IPS DF 4.7 (cell line): ENCODE data around the gene RNF187.
"Not testable (repeated sequence)": the region's sequence is repeated elsewhere in the genome, so short reads cannot be mapped to it uniquely, and the experiment has no call there.

Experiments
- DNase-seq: peaks from one replicate; pipeline ENCODE4 v3.0.0-alpha.2; 2013; ENCODE audit warnings: low spot score; ENCODE audit errors: extremely low read depth

RNF187 gene

GRCh38 chr1:228486596-228487335 lies 416 bp upstream of the RNF187 start:
- DNase-seq, result peak; percentile 74

- no peak for DNase-seq
Measured at GRCh38 chr1:228488125-228488817, 1.1 kb downstream of the RNF187 start.

GRCh38 chr1:228488818-228489674 lies 1.9 kb downstream of the RNF187 start:
- DNase-seq, result no peak

GRCh38 chr1:228490120-228491078 lies 3.2 kb downstream of the RNF187 start:
- DNase-seq, result no peak

GRCh38 chr1:228493141-228494043 lies 6.2 kb downstream of the RNF187 start:
- no peak for DNase-seq

- DNase-seq, result no peak
Measured at GRCh38 chr1:228494044-228494353, 6.8 kb downstream of the RNF187 start.

- DNase-seq, result no peak
Measured at GRCh38 chr1:228494391-228494790, 7.2 kb downstream of the RNF187 start.

- DNase-seq, result no peak
Measured at GRCh38 chr1:228494970-228495853, 8.0 kb downstream of the RNF187 start.

GRCh38 chr1:228496084-228496483 lies 8.9 kb downstream of the RNF187 start:
- no peak for DNase-seq

- DNase-seq, result no peak
Measured at GRCh38 chr1:228496494-228496893, 9.3 kb downstream of the RNF187 start.

GRCh38 chr1:228497206-228497605 lies 10.0 kb downstream of the RNF187 start:
- DNase-seq, result no peak

- DNase-seq, result no peak
Measured at GRCh38 chr1:228497817-228498216, 10.6 kb downstream of the RNF187 start.

- DNase-seq, result no peak
Measured at GRCh38 chr1:228500143-228500734, 13.1 kb downstream of the RNF187 start.

- peak; percentile 62 for DNase-seq
Measured at GRCh38 chr1:228500901-228501871, 14.0 kb downstream of the RNF187 start.

GRCh38 chr1:228502522-228502921 lies 15.3 kb downstream of the RNF187 start:
- DNase-seq, result no peak

GRCh38 chr1:228505944-228506343 lies 18.8 kb downstream of the RNF187 start:
- not testable (repeated sequence) for DNase-seq

GRCh38 chr1:228507961-228508652 lies 20.9 kb downstream of the RNF187 start:
- no peak for DNase-seq
